Non-pigmented ciliary epithelial cell (primary cell): ENCODE results near the gene LRRTM4.
"Not testable (repeated sequence)": the region's sequence is repeated elsewhere in the genome, so short reads cannot be mapped to it uniquely, and the experiment has no call there.

Experiments used
- DNase-seq: peaks from one replicate; pipeline ENCODE4 v3.0.0-alpha.2; 2010; ENCODE audit warnings: low read depth

LRRTM4 gene

GRCh38 chr2:77314721-77315120 lies 207.5 kb downstream of the LRRTM4 start:
- DNase-seq: no peak

DNA sequence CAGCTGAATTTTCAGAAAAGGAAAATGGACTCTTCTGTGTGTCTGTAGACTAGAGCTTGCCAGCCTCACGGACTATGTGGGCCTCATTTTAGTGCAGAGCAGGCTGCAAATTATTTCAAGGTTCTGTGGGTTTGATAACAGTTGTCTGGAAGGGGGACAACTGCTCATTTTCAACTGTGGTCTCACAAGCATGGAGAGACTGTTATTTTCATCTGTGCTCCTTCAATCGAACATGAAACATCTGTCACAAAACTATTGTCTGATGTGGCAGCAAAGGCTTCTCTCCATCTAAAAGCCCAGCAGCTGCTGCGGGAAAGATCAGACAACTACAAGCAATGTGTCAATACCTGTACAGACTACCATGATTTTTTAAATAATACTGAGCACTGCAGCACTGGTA lies 211.8 kb downstream of the LRRTM4 start:
- no peak for DNase-seq

DNA sequence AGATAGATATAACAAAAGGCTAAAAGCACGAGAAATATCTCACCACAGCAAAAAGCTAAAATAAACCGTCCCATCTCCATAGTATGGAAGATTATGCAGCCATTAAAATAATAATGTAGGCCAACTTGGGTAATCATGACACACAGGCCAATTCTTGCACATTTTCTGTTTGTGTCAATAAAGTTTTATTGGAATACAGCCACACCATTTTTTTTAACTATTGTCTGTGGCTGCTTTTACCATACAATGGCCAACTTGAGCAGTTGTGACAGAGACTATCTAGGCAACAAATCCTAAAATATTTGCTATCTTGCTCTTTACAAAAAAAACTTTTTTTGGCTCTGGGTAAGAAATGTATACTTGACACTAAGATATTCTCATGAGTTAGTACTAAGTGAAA lies 212.5 kb downstream of the LRRTM4 start:
- DNase-seq: no peak

- DNase-seq: no peak
These were observed 220.7 kb downstream of the LRRTM4 start for GRCh38 chr2:77301441-77301840.

- no peak for DNase-seq
These were observed 225.4 kb downstream of the LRRTM4 start for GRCh38 chr2:77296791-77297190.

DNA sequence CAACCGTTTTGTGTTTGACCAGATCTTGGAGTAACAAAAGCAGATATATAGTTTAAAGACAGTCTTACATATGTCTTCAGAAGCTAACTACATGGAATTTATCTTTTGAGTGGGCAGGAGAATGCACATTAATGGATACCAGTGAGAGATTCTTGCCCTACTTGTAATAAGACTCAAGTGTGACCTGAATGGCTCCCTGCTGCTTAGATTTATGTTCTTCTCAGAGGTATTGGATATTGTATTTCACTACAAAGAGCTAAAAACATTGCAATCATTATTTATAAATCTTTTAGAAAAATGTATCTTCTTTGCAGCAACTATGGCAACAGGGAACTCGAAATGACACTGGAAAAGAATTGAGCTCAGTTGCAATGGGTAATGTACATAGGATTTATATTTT lies 227.7 kb downstream of the LRRTM4 start:
- DNase-seq: no peak

DNA sequence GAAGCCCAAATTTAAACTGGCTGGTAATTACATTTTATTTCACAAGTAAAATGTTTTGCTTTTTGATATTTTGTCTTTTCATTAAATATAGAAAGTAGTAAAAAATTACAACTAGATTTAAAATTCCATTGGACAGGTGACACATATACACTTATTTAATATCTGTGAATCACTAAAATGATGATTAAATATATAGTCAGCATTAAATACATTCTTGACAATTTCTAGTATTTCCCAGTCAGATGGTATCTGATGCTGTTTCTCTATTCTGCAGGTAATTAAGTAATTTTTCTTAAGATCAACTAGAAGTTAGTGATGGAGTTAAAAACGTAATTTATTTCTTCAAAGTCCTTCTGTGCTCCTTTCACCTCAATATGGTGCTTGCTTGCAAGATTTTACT lies 237.8 kb downstream of the LRRTM4 start:
- no peak for DNase-seq

GRCh38 chr2:77271262-77271661 lies 250.9 kb downstream of the LRRTM4 start:
- DNase-seq: no peak

DNA sequence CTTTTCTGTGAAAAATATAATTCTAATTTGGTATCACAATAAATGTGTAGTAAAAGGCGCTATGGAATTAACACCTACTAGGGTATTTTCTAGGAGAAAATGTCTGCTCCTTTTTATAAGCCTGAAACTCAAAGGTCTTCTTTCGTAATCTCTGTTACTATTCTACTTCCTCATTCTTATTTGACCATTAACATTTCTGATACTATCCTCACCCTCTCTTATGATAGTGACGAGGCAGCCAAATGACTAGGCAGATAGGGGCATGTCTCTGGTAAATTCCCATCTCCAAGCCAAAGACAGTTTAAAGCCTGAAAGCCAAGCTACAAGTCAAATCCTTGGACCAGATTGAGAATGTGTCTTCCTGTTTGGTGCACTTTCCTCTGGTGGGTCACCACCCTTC lies 251.7 kb downstream of the LRRTM4 start:
- no peak for DNase-seq

DNA sequence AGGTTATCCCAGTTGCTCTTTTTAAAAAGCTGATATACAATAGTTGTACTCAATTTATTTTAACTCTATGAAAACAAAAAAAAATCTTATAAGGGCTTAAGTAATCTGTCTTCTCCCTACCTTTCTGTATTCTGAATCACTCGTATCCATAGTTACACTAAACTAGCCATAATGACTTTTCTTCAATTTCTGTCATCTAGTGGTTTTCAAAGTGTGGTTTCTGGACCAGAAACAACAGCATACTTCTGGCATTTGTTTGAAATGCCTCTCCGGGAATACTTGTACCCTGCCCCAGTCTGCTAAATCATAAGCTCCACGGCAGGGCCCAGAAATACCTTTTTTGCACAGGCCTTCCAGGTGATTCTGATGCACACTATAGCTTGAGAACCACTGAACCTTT lies 253.6 kb downstream of the LRRTM4 start:
- no peak for DNase-seq

GRCh38 chr2:77232909-77233425 lies 289.2 kb downstream of the LRRTM4 start:
- DNase-seq: no peak

DNA sequence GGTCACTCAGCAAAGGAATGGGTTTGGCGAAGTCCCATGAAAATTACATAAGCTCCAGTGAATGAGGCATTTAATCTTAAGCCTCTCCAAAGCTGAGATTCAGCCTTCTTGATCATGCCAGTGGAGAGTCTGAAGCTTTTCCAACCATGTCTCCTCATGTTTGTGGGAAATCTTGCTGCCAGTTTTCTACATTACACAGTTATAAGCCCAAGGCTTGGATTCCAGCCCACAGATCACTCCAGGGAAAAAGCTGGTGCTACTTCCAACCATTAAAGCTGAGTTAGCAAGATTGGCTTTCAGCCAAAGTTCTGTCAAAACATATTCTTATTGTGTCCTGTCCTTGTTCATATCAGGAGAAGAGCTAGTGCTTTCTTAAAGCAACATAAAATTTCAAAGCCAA lies 293.8 kb downstream of the LRRTM4 start:
- DNase-seq: no peak

GRCh38 chr2:77210725-77211124 lies 311.5 kb downstream of the LRRTM4 start:
- DNase-seq: no peak

- DNase-seq: no peak
These were observed 314.8 kb downstream of the LRRTM4 start for GRCh38 chr2:77207331-77207730.

GRCh38 chr2:77201755-77202154 lies 320.4 kb downstream of the LRRTM4 start:
- DNase-seq: no peak

GRCh38 chr2:77199411-77199810 lies 322.8 kb downstream of the LRRTM4 start:
- DNase-seq: no peak

GRCh38 chr2:77193858-77194448 lies 328.2 kb downstream of the LRRTM4 start:
- DNase-seq: no peak

DNA sequence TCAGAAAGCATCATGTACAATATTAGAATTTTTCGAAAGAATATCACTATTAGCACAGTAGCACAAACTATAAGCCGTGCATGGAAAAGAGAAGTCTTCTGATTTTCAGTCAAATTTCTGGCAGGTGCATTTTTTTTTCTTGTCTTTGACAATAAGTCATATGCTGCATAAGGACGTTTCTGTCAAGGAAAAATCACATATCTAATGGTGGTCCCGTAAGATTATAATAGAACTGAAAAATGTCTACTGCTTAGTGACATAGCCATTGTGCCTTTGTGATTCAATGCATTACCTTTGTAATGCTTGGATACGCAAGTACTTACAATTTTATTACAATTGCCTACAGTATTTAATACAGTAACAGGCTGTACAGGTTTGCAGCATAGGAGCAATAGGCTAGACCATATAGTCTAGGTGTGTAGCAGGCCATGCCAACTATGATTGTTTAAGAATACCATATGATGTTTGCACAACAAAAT lies 329.3 kb downstream of the LRRTM4 start:
- no peak for DNase-seq

DNA sequence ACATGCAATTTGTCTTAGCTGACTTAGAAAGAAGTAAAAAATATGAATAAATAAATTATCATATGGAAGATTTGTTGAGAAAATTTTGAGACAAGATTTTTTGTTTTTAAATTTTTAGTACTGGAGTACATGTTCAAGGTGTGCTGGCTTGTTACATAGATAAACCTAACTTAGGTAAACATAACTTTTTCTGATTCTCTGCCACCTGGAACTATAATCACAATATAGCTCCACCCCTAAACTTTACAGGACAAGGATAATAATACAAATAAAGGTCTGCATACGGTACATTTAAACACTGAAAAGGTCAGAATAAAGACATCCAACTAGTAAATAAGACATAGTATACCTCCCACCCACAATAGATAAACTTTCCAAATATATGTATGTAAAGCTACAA lies 330.5 kb downstream of the LRRTM4 start:
- no peak for DNase-seq

- no peak for DNase-seq
These were observed 331.3 kb downstream of the LRRTM4 start for GRCh38 chr2:77190721-77191346.

DNA sequence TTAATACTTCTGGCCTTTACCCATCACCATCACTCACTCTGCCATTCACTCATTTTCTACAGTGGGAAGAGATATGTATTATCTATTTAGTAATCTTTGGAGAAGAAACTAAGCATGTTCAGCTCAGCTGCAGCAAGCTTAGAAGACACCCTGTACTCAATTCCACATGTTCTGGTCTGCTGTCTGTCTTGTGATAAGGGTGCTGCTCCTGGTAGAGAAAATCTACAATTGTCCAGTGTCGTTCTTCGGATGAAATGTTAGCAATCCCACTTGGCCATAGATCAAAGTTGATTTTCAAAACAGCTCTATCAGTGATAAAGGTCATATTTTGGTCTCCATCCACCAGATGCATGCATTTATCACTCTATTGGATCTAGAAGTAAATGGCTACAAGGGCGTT lies 337.1 kb downstream of the LRRTM4 start:
- no peak for DNase-seq

DNA sequence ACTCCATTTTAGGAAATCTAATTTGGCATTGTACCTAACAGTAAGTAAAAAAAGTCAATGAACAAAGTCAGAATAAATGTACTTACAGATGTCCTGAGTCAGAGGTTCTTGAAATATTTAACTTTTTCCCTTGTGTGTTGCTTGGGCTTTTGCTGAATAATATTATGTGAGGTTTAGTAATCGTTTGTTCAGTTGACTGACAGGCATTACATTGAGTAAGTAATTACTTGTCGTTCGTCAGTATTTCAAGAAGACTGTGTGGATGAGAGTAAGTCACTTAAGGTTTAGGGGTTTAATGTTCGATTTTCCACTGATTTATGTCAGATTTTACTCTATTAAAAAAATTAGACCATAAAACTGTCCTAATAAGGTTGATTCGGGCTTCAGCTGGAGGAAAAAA lies 342.9 kb downstream of the LRRTM4 start:
- no peak for DNase-seq

- not testable (repeated sequence) for DNase-seq
These were observed 346.9 kb downstream of the LRRTM4 start for GRCh38 chr2:77175266-77175780.

DNA sequence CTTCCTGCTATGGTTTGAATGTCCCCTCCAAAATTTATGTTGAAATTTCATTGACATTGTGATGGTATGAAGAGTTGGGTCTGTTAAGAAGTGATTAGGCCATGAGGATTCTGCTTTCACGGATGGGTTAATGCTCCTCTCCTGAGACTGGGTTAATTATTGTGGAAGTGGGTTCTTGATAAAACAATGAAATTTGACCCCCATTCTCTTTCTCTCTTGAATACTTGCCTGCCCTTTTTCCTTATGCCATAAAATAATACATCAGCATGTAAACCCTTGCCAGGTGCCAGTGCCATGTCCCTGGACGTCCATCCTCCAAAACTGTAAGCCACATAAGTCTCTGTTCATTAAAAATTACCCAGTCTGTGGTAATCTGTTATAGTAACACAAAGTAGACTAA lies 352.8 kb downstream of the LRRTM4 start:
- no peak for DNase-seq
